Hepatocyte (in vitro differentiated cells): ENCODE data around the gene GGCT.

Experiments used
- EZH2 ChIP-seq: fragments of 200-600 bp; sonication (generic); IDR thresholded peaks from 2 replicates; pipeline ENCODE4 v1.6.1; 2016; ENCODE audit warnings: antibody characterized with exemption, mild to moderate bottlenecking, borderline replicate concordance
- TF ChIP-seq, protein P1 (sequence below): fragments of 200-600 bp; sonication (generic); IDR thresholded peaks from 2 replicates; pipeline ENCODE4 v1.5.1; 2016; ENCODE audit warnings: antibody characterized with exemption, mild to moderate bottlenecking; ENCODE audit not compliant: poor library complexity

DNA sequence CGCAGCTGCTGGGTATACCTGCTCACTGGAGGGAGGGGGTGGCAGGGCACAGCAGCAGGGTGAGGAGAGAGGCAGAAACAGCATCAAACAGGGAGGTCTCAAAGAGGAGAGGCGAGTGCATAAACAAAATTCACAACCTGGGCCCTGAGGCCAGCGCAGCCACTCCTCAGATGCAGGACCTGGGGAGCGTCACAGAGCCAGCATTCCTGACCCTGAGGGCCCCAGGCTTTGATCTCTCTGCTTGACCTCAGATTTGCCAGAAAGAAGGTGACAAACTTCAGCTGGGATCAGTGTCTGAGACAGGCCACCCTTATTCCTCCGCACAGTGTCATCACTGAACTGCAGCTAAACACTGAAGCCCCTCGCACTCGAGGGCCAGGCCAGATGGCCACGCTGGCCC lies 51.6 kb downstream of the GGCT start:
- TF ChIP-seq, protein P1, sequence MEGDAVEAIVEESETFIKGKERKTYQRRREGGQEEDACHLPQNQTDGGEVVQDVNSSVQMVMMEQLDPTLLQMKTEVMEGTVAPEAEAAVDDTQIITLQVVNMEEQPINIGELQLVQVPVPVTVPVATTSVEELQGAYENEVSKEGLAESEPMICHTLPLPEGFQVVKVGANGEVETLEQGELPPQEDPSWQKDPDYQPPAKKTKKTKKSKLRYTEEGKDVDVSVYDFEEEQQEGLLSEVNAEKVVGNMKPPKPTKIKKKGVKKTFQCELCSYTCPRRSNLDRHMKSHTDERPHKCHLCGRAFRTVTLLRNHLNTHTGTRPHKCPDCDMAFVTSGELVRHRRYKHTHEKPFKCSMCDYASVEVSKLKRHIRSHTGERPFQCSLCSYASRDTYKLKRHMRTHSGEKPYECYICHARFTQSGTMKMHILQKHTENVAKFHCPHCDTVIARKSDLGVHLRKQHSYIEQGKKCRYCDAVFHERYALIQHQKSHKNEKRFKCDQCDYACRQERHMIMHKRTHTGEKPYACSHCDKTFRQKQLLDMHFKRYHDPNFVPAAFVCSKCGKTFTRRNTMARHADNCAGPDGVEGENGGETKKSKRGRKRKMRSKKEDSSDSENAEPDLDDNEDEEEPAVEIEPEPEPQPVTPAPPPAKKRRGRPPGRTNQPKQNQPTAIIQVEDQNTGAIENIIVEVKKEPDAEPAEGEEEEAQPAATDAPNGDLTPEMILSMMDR = no peak
- no peak for TF ChIP-seq EZH2
